Measurements from ENCODE around the gene G6PC1.
"Not testable (repeated sequence)": the region's sequence is repeated elsewhere in the genome, so short reads cannot be mapped to it uniquely, and the experiment has no call there.

The G6PC1 gene

GRCh38 chr17:42918902-42919521 is 18.4 kb downstream of the G6PC1 start:
- TF ChIP-seq SPI1 (IDR thresholded peaks at IDR 0.05; ENCODE audit: low read depth, low read length), result no peak
- TF ChIP-seq POU2F2 (IDR thresholded peaks at IDR 0.05; ENCODE audit: low read depth, low read length), result no peak
- no peak for TF ChIP-seq POLR2AphosphoS5 (IDR thresholded peaks at IDR 0.05; ENCODE audit: low read depth, low read length)
- no peak for TF ChIP-seq TAF1 (IDR thresholded peaks at IDR 0.05; ENCODE audit: low read depth, low read length)
- no peak for TF ChIP-seq PAX5 (IDR thresholded peaks at IDR 0.05; ENCODE audit: insufficient read depth, low read length, severe bottlenecking)
- TF ChIP-seq POLR2A (IDR thresholded peaks at IDR 0.05; ENCODE audit: low read depth, low read length), result no peak
- no peak for DNase-seq (ENCODE audit: insufficient read length, low spot score)
- no peak for FAIRE-seq

- not testable (repeated sequence) for FAIRE-seq; DNase-seq (ENCODE audit: insufficient read length, low spot score)
Measured at GRCh38 chr17:42919522-42920077, 19.0 kb downstream of the G6PC1 start.

DNA sequence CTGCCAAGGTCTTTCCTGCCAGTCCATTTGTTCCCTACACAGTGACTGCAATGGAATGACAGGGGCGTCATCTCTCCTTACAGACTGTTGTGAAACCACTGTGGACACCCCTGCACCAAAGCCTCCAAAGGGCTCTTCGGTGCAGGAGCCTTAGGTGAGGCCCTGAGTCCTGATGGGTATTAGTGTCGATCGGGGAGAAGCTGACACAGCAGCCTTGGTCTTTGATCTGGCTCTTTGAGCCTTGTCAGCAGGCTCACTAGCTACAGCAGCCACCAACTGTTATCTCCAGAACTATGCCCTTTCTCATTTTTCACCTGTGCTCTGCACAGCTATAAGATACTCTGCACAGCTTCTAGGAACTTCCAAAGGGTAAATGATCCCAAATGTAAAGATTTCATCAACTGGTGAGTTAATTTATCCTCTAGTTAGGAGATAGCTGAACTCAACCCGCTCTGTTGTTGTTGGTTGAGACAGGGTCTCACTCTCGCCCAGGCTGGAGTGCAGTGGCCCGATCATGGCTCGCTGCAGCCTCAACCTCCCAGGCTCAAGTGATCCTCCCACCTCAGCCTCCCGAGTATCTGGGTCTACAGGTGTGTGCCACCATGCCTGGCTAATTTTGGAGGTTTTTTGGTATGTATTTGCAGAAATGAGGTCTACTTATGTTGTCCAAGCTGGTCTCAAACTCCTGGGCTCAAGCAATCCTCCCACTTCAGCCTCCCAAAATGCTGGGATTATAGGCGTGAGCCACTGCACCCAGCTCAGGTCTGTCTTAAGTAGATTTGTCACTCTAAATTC is 19.7 kb downstream of the G6PC1 start:
- DNase-seq (ENCODE audit: insufficient read length, low spot score) (no peak), FAIRE-seq (no peak)
- TF ChIP-seq POU2F2 (IDR thresholded peaks at IDR 0.05; ENCODE audit: low read depth, low read length) (no peak), TAF1 (IDR thresholded peaks at IDR 0.05; ENCODE audit: low read depth, low read length) (no peak), POLR2A (IDR thresholded peaks at IDR 0.05; ENCODE audit: low read depth, low read length) (no peak), POLR2AphosphoS5 (IDR thresholded peaks at IDR 0.05; ENCODE audit: low read depth, low read length) (no peak), SPI1 (IDR thresholded peaks at IDR 0.05; ENCODE audit: low read depth, low read length) (no peak), PAX5 (IDR thresholded peaks at IDR 0.05; ENCODE audit: insufficient read depth, low read length, severe bottlenecking) (no peak)

DNA sequence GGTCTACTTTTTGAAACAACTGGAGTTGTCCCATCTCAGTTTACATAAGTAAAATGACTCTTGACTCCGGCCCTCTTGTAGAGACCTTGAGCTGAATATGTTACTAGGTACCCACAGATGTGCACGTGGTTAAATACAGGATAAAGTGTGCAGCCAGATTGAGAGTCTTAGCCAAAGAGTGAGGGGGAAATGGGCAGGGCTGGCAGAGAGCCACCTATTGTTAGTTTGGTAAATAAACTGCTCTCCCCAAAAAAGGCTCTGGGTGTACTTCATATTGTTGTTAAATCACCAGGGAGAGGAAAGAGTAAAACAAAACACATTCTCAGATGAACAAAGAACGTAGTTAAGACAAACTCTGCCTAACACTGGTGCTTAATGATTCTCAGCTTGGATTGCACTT is 20.3 kb downstream of the G6PC1 start:
- TF ChIP-seq POLR2AphosphoS5 (IDR thresholded peaks at IDR 0.05; ENCODE audit: low read depth, low read length) (no peak), TAF1 (IDR thresholded peaks at IDR 0.05; ENCODE audit: low read depth, low read length) (no peak), SPI1 (IDR thresholded peaks at IDR 0.05; ENCODE audit: low read depth, low read length) (no peak), POU2F2 (IDR thresholded peaks at IDR 0.05; ENCODE audit: low read depth, low read length) (no peak), PAX5 (IDR thresholded peaks at IDR 0.05; ENCODE audit: insufficient read depth, low read length, severe bottlenecking) (no peak), POLR2A (IDR thresholded peaks at IDR 0.05; ENCODE audit: low read depth, low read length) (no peak)
- FAIRE-seq (no peak), DNase-seq (ENCODE audit: insufficient read length, low spot score) (no peak)

GRCh38 chr17:42922294-42922693 is 21.7 kb downstream of the G6PC1 start:
- TF ChIP-seq POU2F2 (IDR thresholded peaks at IDR 0.05; ENCODE audit: low read depth, low read length) (no peak), TAF1 (IDR thresholded peaks at IDR 0.05; ENCODE audit: low read depth, low read length) (no peak), POLR2A (IDR thresholded peaks at IDR 0.05; ENCODE audit: low read depth, low read length) (no peak), PAX5 (IDR thresholded peaks at IDR 0.05; ENCODE audit: insufficient read depth, low read length, severe bottlenecking) (no peak), SPI1 (IDR thresholded peaks at IDR 0.05; ENCODE audit: low read depth, low read length) (no peak), POLR2AphosphoS5 (IDR thresholded peaks at IDR 0.05; ENCODE audit: low read depth, low read length) (no peak)
- no peak for DNase-seq (ENCODE audit: insufficient read length, low spot score)
- FAIRE-seq, result no peak

GRCh38 chr17:42923472-42923871 is 22.9 kb downstream of the G6PC1 start:
- DNase-seq (ENCODE audit: insufficient read length, low spot score); FAIRE-seq: not testable (repeated sequence)

DNA sequence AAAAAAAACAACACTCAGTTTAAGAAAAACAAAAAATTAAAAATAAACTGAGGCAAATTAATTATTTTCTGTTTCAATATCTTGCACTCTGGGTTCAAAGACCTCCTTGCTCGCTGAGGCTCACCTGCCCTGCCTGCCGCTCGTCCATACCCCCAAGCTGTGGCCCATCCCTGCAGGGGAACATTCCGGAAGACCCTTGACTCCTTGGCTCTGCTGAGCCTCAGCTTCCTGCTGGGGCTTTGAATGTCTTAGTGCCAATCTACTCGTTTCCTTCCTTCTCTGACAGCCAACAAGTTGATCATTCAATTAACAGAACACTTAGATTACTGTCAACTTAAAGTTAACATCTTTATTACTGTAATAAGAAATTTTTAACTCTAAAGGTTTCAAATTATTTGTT is 24.3 kb downstream of the G6PC1 start:
- TF ChIP-seq POLR2A (IDR thresholded peaks at IDR 0.05; ENCODE audit: low read depth, low read length) (no peak), TAF1 (IDR thresholded peaks at IDR 0.05; ENCODE audit: low read depth, low read length) (no peak), PAX5 (IDR thresholded peaks at IDR 0.05; ENCODE audit: insufficient read depth, low read length, severe bottlenecking) (no peak), POU2F2 (IDR thresholded peaks at IDR 0.05; ENCODE audit: low read depth, low read length) (no peak), SPI1 (IDR thresholded peaks at IDR 0.05; ENCODE audit: low read depth, low read length) (no peak), POLR2AphosphoS5 (IDR thresholded peaks at IDR 0.05; ENCODE audit: low read depth, low read length) (no peak)
- no peak for FAIRE-seq
- DNase-seq (ENCODE audit: insufficient read length, low spot score), result no peak

DNA sequence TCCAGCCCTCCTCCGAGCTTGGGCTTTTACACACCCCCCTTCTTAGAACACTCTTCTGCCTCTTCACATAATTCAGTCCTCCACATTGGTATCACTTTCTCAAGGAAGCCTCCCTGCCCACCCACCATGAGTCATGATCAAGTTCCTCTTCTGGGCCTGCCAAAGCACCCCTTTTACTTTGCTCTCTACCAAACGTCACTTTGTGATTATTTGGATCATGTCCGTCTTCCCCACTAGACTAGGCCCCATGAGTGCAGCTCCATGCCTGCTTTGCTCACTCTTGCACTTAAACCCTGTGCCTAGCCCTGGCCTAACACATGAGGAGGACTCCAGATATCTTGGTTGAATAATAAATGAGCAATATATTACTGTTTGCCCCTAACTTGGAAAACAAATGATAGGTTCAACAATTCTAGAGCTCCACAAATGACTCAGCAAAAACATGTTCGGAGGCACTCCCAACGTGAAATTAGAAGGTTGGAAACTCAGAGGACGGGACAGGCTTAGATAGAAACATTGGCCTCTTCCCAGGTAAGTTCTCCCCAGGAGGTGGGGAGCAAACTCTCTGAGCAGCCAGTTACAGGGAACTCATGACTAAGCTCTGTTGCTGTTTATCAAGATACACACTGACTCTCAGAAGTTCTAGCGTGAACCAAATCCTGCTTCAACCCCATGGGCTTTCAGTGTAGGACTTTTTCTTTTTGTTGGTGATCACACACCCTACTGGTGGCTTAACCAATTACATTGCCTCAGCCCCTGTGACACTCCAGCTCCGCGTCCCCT is 28.3 kb downstream of the G6PC1 start:
- DNase-seq (ENCODE audit: insufficient read length, low spot score) (peak; percentile 32), FAIRE-seq (peak; percentile 43)
- TF ChIP-seq POLR2AphosphoS5 (IDR thresholded peaks at IDR 0.05; ENCODE audit: low read depth, low read length) (no peak), POU2F2 (IDR thresholded peaks at IDR 0.05; ENCODE audit: low read depth, low read length) (no peak), TAF1 (IDR thresholded peaks at IDR 0.05; ENCODE audit: low read depth, low read length) (no peak), SPI1 (IDR thresholded peaks at IDR 0.05; ENCODE audit: low read depth, low read length) (no peak; the same call in 1 of the 2 replicates), PAX5 (IDR thresholded peaks at IDR 0.05; ENCODE audit: insufficient read depth, low read length, severe bottlenecking) (no peak), POLR2A (IDR thresholded peaks at IDR 0.05; ENCODE audit: low read depth, low read length) (no peak)

DNA sequence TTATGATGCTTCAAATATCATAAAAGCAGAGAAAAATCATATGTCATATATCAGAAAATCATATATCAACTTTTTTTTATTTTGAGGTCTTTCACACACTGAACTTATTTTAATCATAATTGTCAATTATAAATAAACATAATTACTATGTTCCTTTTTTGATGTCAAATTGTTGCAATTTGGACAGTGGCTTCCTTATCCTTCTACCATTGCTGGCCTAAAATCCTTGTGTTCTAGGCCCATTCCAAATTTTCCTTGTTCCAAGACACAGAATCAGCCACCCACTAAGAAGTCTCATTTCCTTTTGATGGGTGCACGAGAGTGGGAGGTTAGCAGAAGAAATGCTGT is 28.9 kb downstream of the G6PC1 start:
- TF ChIP-seq POLR2AphosphoS5 (IDR thresholded peaks at IDR 0.05; ENCODE audit: low read depth, low read length) (no peak), TAF1 (IDR thresholded peaks at IDR 0.05; ENCODE audit: low read depth, low read length) (no peak), SPI1 (IDR thresholded peaks at IDR 0.05; ENCODE audit: low read depth, low read length) (no peak), POU2F2 (IDR thresholded peaks at IDR 0.05; ENCODE audit: low read depth, low read length) (no peak), POLR2A (IDR thresholded peaks at IDR 0.05; ENCODE audit: low read depth, low read length) (no peak), PAX5 (IDR thresholded peaks at IDR 0.05; ENCODE audit: insufficient read depth, low read length, severe bottlenecking) (no peak)
- no peak for DNase-seq (ENCODE audit: insufficient read length, low spot score)
- FAIRE-seq, result no peak
